Pulmonary artery endothelial cell (primary cell): Measurements from ENCODE around the gene SRGAP1. TPM values are rescaled to one million over a fixed set of nuclear protein-coding genes. Genes with fewer than 3 reads are reported as not detected.
"Not testable (repeated sequence)": the region's sequence is repeated elsewhere in the genome, so short reads cannot be mapped to it uniquely, and the experiment has no call there.

Experiments
- DNase-seq: peaks from one replicate; pipeline ENCODE4 v3.0.0-alpha.2; 2011; ENCODE audit warnings: low read depth, low spot score
- total RNA-seq: library from RNA; depleted of rRNA; stranded (reverse); fragments of >200 nt; gene quantifications from 2 replicates; pipeline ENCODE4 v1.2.3, GENCODE V29; 2014

Gene SRGAP1
- total RNA-seq, 1 donor from 2014 or later: 1.8 TPM

DNA sequence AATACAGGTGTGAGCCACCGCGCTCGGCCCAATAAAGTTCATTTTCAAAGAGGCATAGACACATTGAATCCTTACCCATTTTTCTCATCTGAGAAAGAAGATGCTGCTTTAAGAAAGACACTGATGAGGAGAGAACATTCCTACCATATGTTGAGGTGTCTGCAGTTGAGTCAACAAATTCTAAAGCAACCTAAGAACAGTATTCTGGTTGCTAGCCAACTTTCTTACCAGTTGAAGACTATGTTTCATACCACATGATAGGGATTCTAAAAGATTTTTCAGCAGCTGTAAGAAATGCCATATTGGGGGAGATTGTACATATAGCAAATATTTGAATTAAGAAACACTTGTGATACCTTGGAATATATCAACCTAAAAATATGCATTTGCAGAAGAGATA is 160.1 kb downstream of the SRGAP1 start:
- DNase-seq: no peak

DNA sequence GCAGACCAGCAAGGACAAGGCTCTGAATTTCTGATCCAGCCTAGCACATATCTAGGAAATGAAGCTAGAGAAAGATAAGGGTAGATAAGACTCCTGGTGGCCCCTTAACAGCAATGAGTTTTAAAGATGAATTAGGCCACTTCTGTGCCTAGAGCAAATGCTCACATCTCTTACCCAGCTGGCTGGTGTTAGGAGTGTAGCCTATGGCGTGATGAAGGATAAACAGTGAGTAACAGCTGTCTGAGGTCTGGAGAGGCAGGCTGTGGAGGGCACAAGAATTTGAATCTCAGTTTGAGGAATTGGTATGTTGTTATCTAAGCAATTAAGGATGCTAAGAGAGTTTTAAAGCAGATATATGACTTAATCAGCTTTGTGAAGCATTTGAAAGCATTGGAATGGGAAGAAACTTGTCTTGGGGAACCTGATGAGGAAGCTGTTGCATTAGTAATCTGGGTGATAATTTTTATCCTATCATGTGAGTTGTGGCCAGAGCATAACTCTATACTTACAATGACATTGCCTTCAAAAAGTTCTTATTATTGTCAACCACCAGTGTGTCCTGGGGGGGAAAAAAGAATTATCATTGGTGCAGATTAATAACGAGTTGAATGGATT is 161.8 kb downstream of the SRGAP1 start:
- DNase-seq: no peak

DNA sequence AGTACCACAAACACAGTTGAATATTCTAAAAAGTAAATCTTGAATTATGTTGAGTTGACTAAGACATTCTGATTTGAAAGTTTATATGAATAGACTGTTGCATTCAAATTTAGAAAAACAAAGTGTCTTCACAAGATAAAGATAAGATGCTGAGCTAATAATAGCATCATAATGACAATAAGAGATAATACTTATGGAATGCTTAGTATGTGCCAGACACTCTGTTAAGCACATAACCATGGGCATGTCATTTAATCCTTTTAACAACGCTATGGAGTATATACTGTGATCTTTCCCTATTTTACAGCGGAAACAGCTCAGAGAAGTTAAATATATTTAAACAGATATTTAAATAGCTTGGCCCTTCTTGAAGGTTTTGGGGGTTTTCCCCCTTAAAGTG is 163.4 kb downstream of the SRGAP1 start:
- no peak for DNase-seq

DNA sequence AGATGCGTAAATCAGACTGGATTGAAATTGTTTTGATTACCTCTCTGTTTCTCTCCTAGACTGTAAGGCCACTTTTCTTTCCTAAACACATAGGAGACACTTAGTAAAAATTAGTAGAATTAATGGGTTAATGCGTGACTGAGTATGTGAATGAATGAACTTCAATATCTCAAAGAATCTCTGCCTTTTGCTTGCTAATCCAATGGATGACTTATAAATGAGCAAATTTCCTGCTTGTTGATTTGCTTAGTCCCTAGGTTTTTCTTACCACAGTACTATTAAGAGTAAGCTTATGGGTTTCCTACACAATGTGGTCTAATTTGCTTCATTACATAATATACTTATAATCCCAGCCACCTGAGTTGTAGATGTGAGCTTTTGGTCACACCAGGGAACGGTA is 164.1 kb downstream of the SRGAP1 start:
- no peak for DNase-seq

DNA sequence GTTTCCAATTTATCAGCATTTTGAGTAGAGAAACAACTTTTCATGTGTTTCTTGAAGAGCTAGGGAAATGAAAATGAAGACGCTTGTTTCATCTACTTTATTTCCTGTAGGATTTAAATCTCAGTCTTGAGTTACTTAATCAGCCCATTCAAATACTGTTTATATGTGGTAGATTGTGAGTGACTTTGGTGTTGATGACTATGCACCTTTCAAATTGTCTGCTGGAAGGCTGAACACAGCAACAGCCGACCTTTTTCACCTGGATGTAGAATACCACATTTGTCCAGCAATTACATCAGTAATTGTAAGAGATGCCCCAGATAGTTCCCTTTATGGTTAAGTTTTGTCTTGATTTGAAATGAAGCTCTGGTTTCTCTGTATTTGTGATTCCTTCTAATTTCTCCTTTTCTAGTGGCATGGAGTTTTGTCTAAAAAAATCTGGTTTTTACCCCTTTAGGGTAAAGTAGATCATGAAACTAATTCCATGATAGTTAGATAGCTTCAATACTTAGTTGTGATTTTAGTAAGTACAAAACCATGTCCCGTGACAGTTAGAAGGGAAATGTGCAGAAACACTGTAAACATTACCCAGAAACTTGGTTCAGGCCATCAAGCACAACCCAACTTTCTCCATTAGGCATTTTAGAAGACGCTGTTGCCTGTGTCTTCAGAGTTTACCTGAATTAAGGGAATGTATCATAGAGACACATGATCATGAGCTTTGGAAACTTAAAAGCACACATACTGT is 165.0 kb downstream of the SRGAP1 start:
- no peak for DNase-seq

DNA sequence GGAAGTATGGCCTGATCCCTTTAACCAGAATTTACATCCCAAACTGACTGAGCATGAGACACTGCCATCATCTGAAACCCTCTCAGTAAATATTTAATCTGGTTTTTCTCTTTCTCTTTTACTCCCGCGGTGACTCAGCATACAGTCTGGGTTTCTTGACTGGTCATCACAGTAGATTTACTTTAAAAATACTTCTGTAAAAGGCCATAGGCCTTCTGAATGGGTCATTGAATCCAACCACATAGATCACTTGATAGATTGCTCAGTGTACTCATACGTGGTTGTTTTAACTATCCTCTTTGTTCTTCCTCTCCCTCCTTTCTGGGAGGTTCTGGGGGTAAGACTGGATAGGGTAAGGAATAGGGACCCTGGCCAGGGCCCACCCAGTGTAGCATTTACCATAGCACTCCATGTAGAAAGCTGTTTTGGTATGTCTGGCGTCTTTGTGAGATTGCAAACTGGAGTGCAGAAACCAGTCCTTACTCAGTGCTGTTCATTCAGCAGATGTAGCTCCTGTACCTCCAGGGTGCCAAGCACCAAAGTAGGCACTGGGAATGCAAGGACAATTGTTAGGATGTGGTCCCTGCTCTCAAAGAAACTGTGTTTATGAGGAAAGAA is 165.7 kb downstream of the SRGAP1 start:
- DNase-seq: no peak

DNA sequence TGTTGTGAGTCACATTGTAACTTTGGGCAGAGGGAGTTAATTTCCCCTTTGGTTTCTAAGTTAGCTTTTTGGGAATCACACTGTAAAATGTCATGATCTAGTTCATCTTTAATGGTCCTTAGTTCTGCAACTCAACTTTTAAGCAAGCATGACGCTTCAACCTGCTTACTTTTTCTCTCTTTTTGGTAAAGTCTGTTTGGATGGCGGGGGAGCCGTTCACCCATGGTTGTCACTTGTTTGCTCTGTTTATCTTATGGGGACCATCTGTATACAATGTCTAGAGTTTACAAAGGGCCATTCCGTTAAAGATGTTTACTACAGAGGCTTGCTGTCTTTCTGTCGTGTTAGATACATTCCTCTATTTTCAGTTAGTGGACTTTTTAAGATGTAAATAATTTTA is 172.0 kb downstream of the SRGAP1 start:
- no peak for DNase-seq

DNA sequence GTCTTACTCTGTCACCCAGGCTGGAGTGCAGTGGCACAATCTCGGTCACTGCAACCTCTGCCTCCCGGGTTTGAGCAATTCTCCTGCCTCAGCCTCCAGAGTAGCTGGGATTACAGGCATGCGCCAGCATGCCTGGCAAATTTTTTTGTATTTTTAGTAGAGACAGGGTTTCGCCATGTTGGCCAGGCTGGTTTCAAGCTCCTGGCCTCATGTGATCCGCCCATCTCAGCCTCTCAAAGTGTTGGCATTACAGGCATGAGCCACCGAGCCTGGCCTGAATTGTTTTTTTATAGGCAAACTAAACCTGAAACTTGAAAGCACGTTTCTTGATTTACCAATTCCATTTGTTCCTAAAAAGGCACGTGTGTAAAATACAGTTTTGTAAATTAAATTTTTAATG is 173.6 kb downstream of the SRGAP1 start:
- not testable (repeated sequence) for DNase-seq

DNA sequence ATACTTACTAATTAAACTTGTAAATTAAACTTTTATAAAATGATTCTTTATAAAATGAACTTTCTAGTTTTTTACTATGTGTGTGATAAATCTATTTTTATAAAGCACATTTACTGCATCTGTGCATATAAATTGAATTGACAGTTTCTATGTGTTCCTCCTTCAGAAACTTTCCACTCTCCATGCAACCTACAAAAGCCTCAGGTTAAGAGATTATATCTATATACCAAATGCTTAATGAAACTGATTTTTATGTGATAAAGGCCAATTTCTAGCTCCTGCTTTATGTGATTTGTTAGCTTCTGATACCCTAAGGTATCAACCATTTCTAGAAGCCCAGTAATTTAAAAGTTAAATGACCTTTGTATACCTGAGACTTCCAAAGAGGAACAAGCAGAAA is 174.0 kb downstream of the SRGAP1 start:
- DNase-seq: no peak

DNA sequence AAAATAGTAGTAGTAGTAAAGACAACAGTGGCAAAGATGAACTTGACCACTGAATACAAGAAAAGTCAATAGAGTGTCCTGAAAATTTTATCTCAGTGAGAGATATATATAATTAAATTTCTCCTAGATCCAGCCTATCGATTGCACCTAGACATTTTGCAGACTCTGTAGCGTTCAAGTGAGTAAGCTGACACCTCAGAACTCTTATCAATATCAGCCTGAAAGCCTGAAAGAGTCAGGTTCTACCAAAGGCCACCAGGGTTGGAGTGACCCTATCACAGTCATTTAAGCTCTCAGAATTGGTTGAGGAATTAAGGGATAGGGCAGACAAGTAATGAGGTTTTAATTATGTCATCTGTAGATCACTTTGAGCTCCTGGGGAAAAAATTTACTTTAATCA is 174.6 kb downstream of the SRGAP1 start:
- DNase-seq: no peak

DNA sequence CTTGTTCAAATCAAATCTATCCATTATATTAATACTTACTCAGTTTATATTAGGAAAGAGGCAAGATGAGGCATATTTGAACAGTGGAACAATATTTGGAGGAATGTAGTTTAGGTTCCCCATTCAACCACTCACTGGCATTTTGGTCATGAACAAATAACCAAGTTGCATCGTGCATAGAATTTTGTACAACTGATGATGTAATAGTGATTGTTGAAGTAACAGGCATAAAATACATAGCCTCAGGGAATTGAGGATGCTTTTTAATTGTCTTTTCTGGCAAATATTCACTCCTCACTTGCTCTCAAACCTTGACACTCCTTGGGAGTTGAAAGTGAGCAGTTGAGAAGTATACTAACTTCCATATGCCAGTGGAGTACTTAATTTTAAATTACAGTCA is 175.2 kb downstream of the SRGAP1 start:
- DNase-seq: no peak

DNA sequence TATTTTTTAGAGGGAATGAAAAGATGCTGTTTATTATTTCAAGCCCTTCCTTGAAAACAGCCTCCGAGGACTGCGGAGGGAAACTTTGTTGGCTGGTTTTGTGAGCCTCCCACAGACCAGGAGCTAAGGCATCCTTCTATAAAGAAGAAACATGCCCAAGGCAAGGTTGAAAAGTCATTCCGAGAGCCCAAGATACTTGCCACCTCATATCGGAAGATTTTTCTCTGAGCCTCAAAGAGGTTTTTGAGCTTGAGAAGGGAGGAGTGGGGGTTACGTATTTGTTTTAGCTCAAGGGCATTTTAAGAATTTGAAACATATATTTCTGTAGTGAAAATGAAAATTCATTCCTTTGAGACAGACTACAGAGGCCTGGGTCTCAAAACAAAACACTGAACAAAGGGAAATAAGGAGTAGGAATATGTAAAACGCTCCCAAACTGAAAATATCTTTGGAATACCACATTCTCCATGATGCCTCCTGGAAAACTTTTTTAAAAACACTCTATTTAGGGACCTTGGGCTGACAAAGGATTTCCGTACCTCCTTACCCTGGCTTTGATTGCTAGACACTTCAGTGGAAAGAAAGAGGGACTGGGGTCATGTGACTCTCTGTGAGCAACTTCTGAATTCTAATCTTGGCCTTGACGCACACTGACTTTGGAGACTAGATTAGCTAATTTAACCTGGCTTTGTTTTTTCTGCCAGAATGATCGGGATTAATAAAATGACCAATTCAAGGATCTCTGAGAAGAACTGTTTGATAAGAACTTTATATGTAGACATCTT is 180.9 kb downstream of the SRGAP1 start:
- DNase-seq: no peak

DNA sequence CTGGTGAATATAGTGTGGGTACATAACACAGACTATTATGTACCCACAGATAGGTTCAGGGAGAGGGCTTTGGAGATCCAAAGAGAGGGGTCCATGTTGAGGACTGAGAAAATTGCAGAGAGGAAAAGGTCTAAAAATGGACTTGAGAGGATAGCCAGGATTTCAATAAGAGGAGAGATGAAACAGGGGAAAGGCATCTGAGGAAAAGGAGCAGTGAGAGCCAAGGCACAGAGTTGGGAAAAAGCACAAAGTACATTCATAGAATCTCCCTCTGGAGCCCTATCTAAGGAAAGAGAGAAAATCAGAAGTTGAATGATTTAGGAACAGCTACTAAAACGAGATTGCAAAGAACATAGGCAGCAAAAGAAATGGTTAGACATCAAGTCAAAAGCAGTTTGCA is 182.8 kb downstream of the SRGAP1 start:
- DNase-seq: no peak

DNA sequence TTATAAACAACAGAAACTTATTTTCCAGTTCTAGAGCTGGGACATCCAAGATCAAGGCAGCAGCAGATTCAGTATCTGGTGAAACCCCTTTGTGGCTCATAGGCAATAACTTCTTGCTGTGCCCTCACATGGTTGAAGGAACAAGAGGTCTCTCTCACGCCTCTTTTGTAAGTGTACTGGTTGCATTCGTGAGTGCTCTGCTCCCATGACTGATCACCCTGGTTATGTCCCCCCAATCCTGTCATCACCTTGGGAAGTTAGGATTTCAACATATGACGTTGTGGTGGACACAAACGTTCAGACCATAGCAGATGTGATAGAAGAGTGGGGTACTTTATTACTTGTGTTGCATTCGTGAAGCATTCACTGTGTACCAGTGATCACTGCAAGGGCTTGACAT is 184.0 kb downstream of the SRGAP1 start:
- no peak for DNase-seq

DNA sequence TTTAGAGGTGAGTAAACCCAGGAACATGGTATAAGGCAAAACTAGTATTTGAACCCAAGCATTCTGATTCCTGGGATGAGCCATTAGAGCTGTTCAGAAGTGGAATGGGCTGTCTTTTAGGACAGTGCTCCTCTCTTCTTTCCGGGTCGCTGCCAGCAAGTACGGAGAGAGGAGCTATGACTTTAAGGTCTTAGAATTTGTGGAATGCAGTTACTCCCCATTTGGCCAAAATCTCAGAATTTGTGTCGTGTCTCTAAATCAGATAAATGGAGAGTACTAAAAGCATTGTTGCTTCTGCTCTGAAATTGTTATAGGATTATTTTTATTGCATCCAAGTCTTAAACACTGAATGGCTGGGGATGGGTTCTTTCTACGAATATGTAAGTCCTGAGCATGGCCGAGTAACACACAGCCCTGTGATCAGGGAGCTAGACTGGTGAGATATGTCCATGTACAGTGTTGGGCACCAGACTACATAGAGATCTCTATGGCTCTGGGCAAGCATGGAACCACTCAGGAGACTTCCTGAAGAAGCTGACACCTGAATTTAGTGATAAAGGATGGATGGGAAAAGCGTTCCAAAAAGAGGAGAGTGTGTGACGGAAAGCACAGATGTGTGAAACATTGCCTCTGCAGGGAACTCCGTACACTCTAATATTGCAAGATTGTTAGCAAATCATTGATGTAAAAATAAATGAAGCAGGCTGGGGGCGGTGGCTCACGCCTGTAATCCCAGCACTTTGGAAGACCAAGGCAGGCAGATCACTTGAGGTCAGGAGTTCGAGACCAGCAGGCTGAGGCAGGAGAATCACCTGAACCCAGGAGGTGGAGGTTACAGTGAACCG is 184.7 kb downstream of the SRGAP1 start:
- no peak for DNase-seq

DNA sequence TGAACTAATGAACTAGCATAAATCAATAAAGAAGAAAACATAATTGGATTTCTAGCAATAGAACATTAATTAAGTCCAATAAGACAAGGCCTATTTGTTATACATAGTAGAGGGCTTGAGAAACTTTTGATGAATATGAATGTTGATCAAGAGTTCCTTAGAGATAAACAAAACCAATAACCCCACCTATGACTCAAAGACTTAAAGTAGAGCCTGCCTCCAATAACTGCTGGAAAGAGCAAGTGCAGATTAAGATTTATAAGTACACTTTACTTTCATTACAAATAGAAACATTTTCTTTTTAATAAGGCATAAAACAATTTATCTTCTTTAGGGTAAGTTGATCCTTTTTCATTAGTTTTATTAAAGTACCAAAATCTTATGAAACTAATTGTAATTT is 185.7 kb downstream of the SRGAP1 start:
- DNase-seq: no peak

DNA sequence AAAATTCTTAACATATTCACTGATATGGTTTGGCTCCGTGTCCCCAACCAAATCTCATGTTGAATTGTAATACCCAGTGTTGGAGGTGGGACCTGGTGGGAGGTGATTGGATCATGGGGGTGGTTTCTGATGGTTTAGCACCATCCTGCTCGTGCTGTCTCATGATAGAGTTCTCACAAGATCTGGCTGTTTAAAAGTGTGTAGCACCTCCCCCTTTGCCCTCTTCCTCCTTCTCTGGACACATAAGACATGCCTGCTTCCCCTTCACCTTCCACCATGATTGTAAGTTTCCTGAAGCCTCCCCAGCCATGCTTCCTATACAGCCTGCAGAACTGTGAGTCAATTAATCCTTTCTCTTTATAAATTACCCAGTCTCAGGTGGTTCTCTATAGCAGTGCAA is 189.6 kb downstream of the SRGAP1 start:
- not testable (repeated sequence) for DNase-seq

DNA sequence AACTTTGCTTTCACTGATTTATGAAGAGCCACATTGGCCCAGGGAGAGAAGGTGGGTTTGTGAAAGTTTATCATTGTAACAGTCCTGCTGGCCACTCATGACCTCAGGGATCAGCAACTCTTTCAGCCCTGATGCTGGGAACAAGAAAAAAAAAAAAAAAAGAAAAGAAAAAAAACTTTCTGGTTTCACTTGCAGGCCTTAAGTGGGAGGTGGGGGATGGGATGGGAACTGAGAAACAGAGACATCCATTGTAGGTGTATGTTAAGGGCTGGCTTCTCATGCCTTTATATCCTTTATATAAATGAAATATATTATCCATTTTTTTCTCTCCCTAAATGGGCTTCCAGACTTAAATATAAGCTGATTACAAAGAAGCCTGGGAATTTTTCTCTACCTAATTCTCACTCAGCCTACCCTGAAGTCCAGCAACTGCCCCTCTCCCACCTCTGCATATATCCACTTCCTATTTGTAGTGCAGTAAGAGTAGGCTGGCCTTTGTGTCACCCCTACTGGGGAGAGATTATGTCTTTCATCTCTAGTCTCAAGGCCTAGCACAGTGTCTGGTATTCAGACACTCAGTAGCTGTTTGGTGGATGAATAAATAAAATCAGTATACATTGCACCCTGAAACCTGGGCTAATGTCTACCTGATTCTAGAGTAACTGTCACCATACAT is 190.5 kb downstream of the SRGAP1 start:
- DNase-seq: no peak

DNA sequence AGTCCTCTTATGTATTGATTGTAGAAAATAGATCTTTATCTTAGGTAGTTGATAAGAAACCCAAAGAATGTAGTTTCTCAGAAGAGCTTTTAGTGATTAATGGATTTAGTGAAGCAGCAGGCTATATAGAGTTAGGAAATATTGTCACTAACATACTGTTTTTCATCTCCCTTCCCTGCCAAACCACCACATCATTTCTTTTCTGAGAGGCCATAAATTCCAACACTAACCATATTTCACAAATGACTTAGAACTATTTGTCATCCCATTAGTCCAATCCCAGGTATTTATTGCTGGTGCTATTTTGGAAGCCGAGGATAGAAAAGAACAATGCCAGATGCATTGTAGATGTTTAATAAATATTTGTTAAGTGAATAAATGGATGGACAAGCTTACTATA is 191.9 kb downstream of the SRGAP1 start:
- no peak for DNase-seq

DNA sequence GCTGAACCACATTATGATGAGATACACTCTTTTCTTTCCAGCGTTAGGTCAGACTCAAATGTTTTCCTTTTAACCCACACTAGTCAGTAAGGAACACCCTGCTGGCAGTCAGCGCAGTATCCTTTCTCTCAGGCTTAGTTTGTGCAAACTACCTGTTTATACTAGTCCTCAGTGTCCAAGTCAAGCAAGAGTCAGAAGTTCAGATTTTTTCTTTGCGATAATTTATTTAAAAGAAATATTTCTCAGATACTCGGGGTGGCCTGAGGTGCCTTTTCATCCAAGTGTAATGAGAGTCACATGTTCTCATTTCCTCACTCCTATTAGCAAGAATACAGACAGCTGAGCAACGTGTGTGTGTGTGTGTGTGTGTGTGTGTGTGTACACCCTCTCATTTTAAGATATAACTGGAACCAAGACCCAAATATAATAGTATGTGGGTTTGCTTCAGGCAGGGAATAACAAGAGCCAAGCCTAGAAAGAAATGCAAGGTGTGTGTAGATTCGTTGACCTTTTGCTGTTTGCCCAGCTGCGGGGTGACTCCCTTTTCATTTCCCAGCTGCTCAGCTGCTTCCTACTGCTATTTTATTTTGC is 194.9 kb downstream of the SRGAP1 start:
- no peak for DNase-seq
